ENCODE data around the gene NUDT8.
"Not testable (repeated sequence)": the region's sequence is repeated elsewhere in the genome, so short reads cannot be mapped to it uniquely, and the experiment has no call there.

NUDT8 gene

GRCh38 chr11:67630228-67630942 is 648 bp upstream of the NUDT8 start:
- ChIA-PET CTCF (interaction anchor here (0.6 to 3.4 kb wide), 14 partner anchors 9 to 162 kb away, joined by 3 to 15 read pairs (median 4); partner anchors contain the start of genes ACY3 and TBX10), POLR2A (interaction anchor here (1.0 to 1.3 kb wide), 2 partner anchors 9 to 29 kb away, joined by 3 to 5 read pairs; no protein-coding TSS in a partner anchor)
- DNase-seq (ENCODE audit: extremely low spot score), result peak; percentile 99
- no peak for TF ChIP-seq FOXA1 (IDR thresholded peaks at IDR 0.05)
- no peak for TF ChIP-seq CTBP1 (IDR thresholded peaks at IDR 0.05; ENCODE audit: borderline replicate concordance)
- TF ChIP-seq SP1 (IDR thresholded peaks at IDR 0.05), result no peak

- ChIA-PET POLR2A (interaction anchor here (0.6 to 1.0 kb wide), 2 partner anchors 14 to 23 kb away, joined by 3 read pairs; no protein-coding TSS in a partner anchor), CTCF (interaction anchor here (1.0 to 3.4 kb wide), 10 partner anchors 8 to 62 kb away, joined by 3 to 15 read pairs (median 5); partner anchors contain the start of genes ACY3 and TBX10)
- no peak for DNase-seq (ENCODE audit: extremely low spot score)
- TF ChIP-seq TARDBP (IDR thresholded peaks at IDR 0.05), result no peak
- TF ChIP-seq L3MBTL2 (conservative IDR thresholded peaks at IDR 0.05), result no peak
- TF ChIP-seq ZNF384 (IDR thresholded peaks at IDR 0.05), result no peak
- TF ChIP-seq HDGF (IDR thresholded peaks at IDR 0.05; ENCODE audit: borderline replicate concordance), result no peak
- TF ChIP-seq FOXM1 (IDR thresholded peaks at IDR 0.05; ENCODE audit: borderline replicate concordance), result no peak
- no peak for TF ChIP-seq LEF1 (IDR thresholded peaks at IDR 0.05; ENCODE audit: borderline replicate concordance)
- no peak for TF ChIP-seq FOXK2 (IDR thresholded peaks at IDR 0.05)
- no peak for TF ChIP-seq ELF4 (IDR thresholded peaks at IDR 0.05)
- no peak for TF ChIP-seq NFRKB (IDR thresholded peaks at IDR 0.05)
Measured at GRCh38 chr11:67628710-67629385, 889 bp downstream of the NUDT8 start.

- ChIA-PET POLR2A (interaction anchor here (1.3 kb wide), 1 partner anchor 15 kb away, joined by 3 read pairs; no protein-coding TSS in a partner anchor), CTCF (interaction anchor here (1.5 to 3.4 kb wide), 5 partner anchors 8 to 37 kb away, joined by 3 to 15 read pairs (median 10); partner anchors contain the start of gene ACY3)
- no peak for DNase-seq (ENCODE audit: extremely low spot score)
- TF ChIP-seq FOXA1 (IDR thresholded peaks at IDR 0.05), result no peak
- no peak for TF ChIP-seq FOXM1 (IDR thresholded peaks at IDR 0.05; ENCODE audit: borderline replicate concordance)
- TF ChIP-seq SUZ12 (IDR thresholded peaks at IDR 0.05), result no peak
- no peak for TF ChIP-seq HDGF (IDR thresholded peaks at IDR 0.05; ENCODE audit: borderline replicate concordance)
Measured at GRCh38 chr11:67627812-67628624, 1.7 kb downstream of the NUDT8 start.

GRCh38 chr11:67627441-67627811 is 2.3 kb downstream of the NUDT8 start:
- no peak for DNase-seq (ENCODE audit: extremely low spot score)
- CTCF ChIA-PET, result interaction anchor here (1.6 kb wide), 1 partner anchor 13 kb away, joined by 6 read pairs; no protein-coding TSS in a partner anchor
- POLR2A ChIA-PET, result interaction anchor here (1.3 kb wide), 1 partner anchor 14 kb away, joined by 3 read pairs; no protein-coding TSS in a partner anchor
- TF ChIP-seq FOXM1 (IDR thresholded peaks at IDR 0.05; ENCODE audit: borderline replicate concordance) (no peak), SP1 (IDR thresholded peaks at IDR 0.05) (no peak)

- ChIA-PET CTCF (interaction anchor here (1.6 kb wide), 1 partner anchor 12 kb away, joined by 6 read pairs; no protein-coding TSS in a partner anchor), POLR2A (interaction anchor here (1.3 kb wide), 1 partner anchor 14 kb away, joined by 3 read pairs; no protein-coding TSS in a partner anchor)
- no peak for DNase-seq (ENCODE audit: extremely low spot score)
- TF ChIP-seq PKNOX1 (IDR thresholded peaks at IDR 0.05), result no peak
- TF ChIP-seq FOXA1 (IDR thresholded peaks at IDR 0.05), result no peak
- no peak for TF ChIP-seq SP1 (IDR thresholded peaks at IDR 0.05)
- no peak for TF ChIP-seq ELF4 (IDR thresholded peaks at IDR 0.05)
- no peak for TF ChIP-seq HDGF (IDR thresholded peaks at IDR 0.05; ENCODE audit: borderline replicate concordance)
- no peak for TF ChIP-seq NFRKB (IDR thresholded peaks at IDR 0.05)
- TF ChIP-seq FOXK2 (IDR thresholded peaks at IDR 0.05), result no peak
- no peak for TF ChIP-seq ZNF384 (IDR thresholded peaks at IDR 0.05)
- no peak for TF ChIP-seq SUZ12 (IDR thresholded peaks at IDR 0.05)
- TF ChIP-seq LEF1 (IDR thresholded peaks at IDR 0.05; ENCODE audit: borderline replicate concordance), result no peak
- no peak for TF ChIP-seq CTBP1 (IDR thresholded peaks at IDR 0.05; ENCODE audit: borderline replicate concordance)
- no peak for TF ChIP-seq ARNT (IDR thresholded peaks at IDR 0.05)
- no peak for TF ChIP-seq L3MBTL2 (conservative IDR thresholded peaks at IDR 0.05)
Measured at GRCh38 chr11:67626970-67627369, 2.8 kb downstream of the NUDT8 start.

- CTCF ChIA-PET, result interaction anchor here (1.6 kb wide), 1 partner anchor 12 kb away, joined by 6 read pairs; no protein-coding TSS in a partner anchor
- DNase-seq (ENCODE audit: extremely low spot score); POLR2A ChIA-PET: not testable (repeated sequence)
Measured at GRCh38 chr11:67626131-67626833, 3.5 kb downstream of the NUDT8 start.

GRCh38 chr11:67623795-67624194 is 5.9 kb downstream of the NUDT8 start:
- DNase-seq (ENCODE audit: extremely low spot score); CTCF ChIA-PET; POLR2A ChIA-PET: not testable (repeated sequence)

GRCh38 chr11:67622905-67623304 is 6.8 kb downstream of the NUDT8 start:
- POLR2A ChIA-PET; DNase-seq (ENCODE audit: extremely low spot score); CTCF ChIA-PET: not testable (repeated sequence)

- DNase-seq (ENCODE audit: extremely low spot score), result not testable (repeated sequence)
- CTCF ChIA-PET, result interaction anchor here (0.6 kb wide), 1 partner anchor 14 kb away, joined by 4 read pairs; no protein-coding TSS in a partner anchor
- POLR2A ChIA-PET, result interaction anchor here (1.0 kb wide), 1 partner anchor 8 kb away, joined by 3 read pairs; the partner anchor contains the start of gene NUDT8
Measured at GRCh38 chr11:67621928-67622327, 7.8 kb downstream of the NUDT8 start.

- CTCF ChIA-PET, result interaction anchor here (0.9 kb wide), 1 partner anchor 8 kb away, joined by 3 read pairs; the partner anchor contains the start of gene NUDT8
- DNase-seq (ENCODE audit: extremely low spot score); POLR2A ChIA-PET: not testable (repeated sequence)
Measured at GRCh38 chr11:67620621-67621020, 9.1 kb downstream of the NUDT8 start.

GRCh38 chr11:67619683-67620618 is 9.8 kb downstream of the NUDT8 start:
- CTCF ChIA-PET, result interaction anchor here (0.9 kb wide), 1 partner anchor 9 kb away, joined by 3 read pairs; the partner anchor contains the start of gene NUDT8
- POLR2A ChIA-PET; DNase-seq (ENCODE audit: extremely low spot score): not testable (repeated sequence)
